Panc1 (cell line): ENCODE results near the gene DNAH6. TPM values are rescaled to one million over a fixed set of nuclear protein-coding genes. Genes with fewer than 3 reads are reported as not detected.

Source experiments
- ATAC-seq: fragments of 200-7000 bp; cut with Tn5 transposase; 2 replicates; pipeline ENCODE4 v1.9.1; 2020; ENCODE audit warnings: mild to moderate bottlenecking, moderate library complexity
- BruUV-seq: library from RNA; stranded (reverse); fragments of 400-500 nt; replicated peaks from 2 replicates; lab custom pipeline; 2021; lab: Mats Ljungman, UMichigan
- CTCF ChIA-PET: fragments of 300-600 bp; sonication (Branson Sonifier 250); formaldehyde crosslinking; loops from one replicate; lab custom pipeline; 2022; ENCODE audit warnings: antibody characterized with exemption; lab: Charles Lee
- POLR2A ChIA-PET: fragments of 300-600 bp; sonication (Branson Sonifier 250); formaldehyde crosslinking; loops from one replicate; lab custom pipeline; 2022; ENCODE audit warnings: antibody characterized with exemption; lab: Charles Lee
- DNase-seq: peaks from one replicate; pipeline ENCODE4 v3.0.0-alpha.2; 2010; ENCODE audit warnings: low read depth, low spot score
- H3K27ac ChIP-seq: 2 replicates; pipeline ENCODE4 v1.5.1; 2011; ENCODE audit warnings: mild to moderate bottlenecking, low read length, inconsistent platforms
- H3K27me3 ChIP-seq: fragments of 200-500 bp; sonication (Bioruptor generic); 2 replicates; pipeline ENCODE4 v1.6.0; 2014; ENCODE audit warnings: low read length, inconsistent platforms; ENCODE audit not compliant: control insufficient read depth, insufficient read depth
- H3K36me3 ChIP-seq: fragments of 200-500 bp; sonication (Bioruptor generic); 2 replicates; pipeline ENCODE4 v1.5.1; 2014; ENCODE audit warnings: inconsistent platforms, mild to moderate bottlenecking, low read length, moderate library complexity; ENCODE audit not compliant: control insufficient read depth, insufficient read depth
- H3K4me1 ChIP-seq: 2 replicates; pipeline ENCODE4 v1.5.1; 2011; ENCODE audit warnings: inconsistent platforms, mild to moderate bottlenecking, low read length, moderate library complexity; ENCODE audit not compliant: control insufficient read depth, insufficient read depth
- H3K4me3 ChIP-seq, 2 experiments: 2 replicates each; pipeline ENCODE4 v1.5.1; 2011 to 2012; ENCODE audit warnings: low read depth in 2 of 2, low read length in 2 of 2, mild to moderate bottlenecking in 2 of 2, inconsistent platforms in 1 of 2, moderate library complexity in 1 of 2
- H3K9me3 ChIP-seq: fragments of 200-500 bp; sonication (Bioruptor generic); 2 replicates; pipeline ENCODE4 v1.5.1; 2014; ENCODE audit warnings: low read depth, mild to moderate bottlenecking, inconsistent platforms, low read length, moderate library complexity; ENCODE audit not compliant: control insufficient read depth, insufficient read depth
- POLR2AphosphoS5 ChIP-seq: IDR thresholded peaks from 2 replicates; pipeline ENCODE4 v1.6.1; 2012; ENCODE audit warnings: mild to moderate bottlenecking, low read depth, low read length, moderate library complexity
- REST ChIP-seq, 2 experiments: IDR thresholded peaks; 2 replicates each; pipeline ENCODE4 v1.6.1; 2011 to 2012; ENCODE audit warnings: low read depth in 2 of 2, control low read depth in 1 of 2, low read length in 1 of 2, mild to moderate bottlenecking in 1 of 2, moderate library complexity in 1 of 2; ENCODE audit not compliant: insufficient read depth in 1 of 2
- SIN3A ChIP-seq: IDR thresholded peaks from 2 replicates; pipeline ENCODE4 v1.6.1; 2012; ENCODE audit warnings: low read depth, mild to moderate bottlenecking, low read length, moderate library complexity, borderline replicate concordance; ENCODE audit not compliant: insufficient read depth
- TCF7L2 ChIP-seq: IDR thresholded peaks from 2 replicates; pipeline ENCODE4 v1.6.1; 2011; ENCODE audit warnings: mild to moderate bottlenecking, low read depth, low read length, inconsistent platforms
- in situ Hi-C: cut with HindIII; loops from 2 replicates; pipeline ENCODE4 v1.10.0; 2016; ENCODE audit warnings: low sequenced_read_pairs, low pct_unique_long_range_greater_than_20kb
- intact Hi-C: fragments of 100-400 bp; cut with micrococcal nuclease; formaldehyde crosslinking; loops from one replicate; pipeline ENCODE4 v1.10.0; 2022; ENCODE audit not compliant: unreplicated experiment
- total RNA-seq: library from RNA; stranded (reverse); gene quantifications from one replicate; pipeline ENCODE4 v1.2.1, GENCODE V29; 2021; ENCODE audit not compliant: unreplicated experiment
- TF ChIP-seq, protein P1 (sequence below): fragments of 450-650 bp; IDR thresholded peaks from 2 replicates; pipeline ENCODE4 v1.5.1; 2017; ENCODE audit warnings: mild to moderate bottlenecking

Gene DNAH6
- total RNA-seq, 1 experiment from 2014 or later: 0.26 TPM

DNA sequence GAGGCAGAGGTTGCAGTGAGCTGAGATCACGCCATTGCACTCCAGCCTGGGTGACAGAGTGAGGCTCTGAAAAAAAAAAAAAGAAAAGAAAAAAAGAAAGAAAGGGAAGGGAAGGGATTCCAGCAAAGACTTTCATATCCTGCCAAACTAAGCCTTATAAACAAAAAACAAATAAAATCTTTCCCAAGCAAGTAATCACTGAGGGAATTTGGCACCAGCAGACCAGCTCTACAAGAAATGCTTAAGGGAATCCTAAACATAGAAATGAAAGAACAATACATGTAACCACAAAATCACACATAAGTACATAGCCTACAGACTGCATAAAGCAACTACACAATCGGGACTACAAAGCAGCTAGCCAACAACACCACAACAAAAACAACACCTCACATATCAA, 285.5 kb downstream of the DNAH6 start:
- ChIA-PET CTCF (no interaction called here), POLR2A (no interaction called here)
- Histone ChIP-seq H3K9me3 (no peaks in the 10 kb centered on the region), H3K27ac (no peak overlapping the region), H3K36me3 (no peaks in the 10 kb centered on the region), H3K4me1 (no peaks in the 10 kb centered on the region), H3K27me3 (no peaks in the 10 kb centered on the region), H3K4me3 (no peak overlapping the region)
- DNase-seq (no peak), ATAC-seq (no peak)
- TF ChIP-seq SIN3A (no peak), TCF7L2 (no peak), REST (IDR thresholded peaks at IDR 0.05; ENCODE audit: insufficient read depth in 1 of 2, low read depth in 2 of 2, low read length in 1 of 2) (no peak), POLR2AphosphoS5 (no peak)
- TF ChIP-seq, protein P1, sequence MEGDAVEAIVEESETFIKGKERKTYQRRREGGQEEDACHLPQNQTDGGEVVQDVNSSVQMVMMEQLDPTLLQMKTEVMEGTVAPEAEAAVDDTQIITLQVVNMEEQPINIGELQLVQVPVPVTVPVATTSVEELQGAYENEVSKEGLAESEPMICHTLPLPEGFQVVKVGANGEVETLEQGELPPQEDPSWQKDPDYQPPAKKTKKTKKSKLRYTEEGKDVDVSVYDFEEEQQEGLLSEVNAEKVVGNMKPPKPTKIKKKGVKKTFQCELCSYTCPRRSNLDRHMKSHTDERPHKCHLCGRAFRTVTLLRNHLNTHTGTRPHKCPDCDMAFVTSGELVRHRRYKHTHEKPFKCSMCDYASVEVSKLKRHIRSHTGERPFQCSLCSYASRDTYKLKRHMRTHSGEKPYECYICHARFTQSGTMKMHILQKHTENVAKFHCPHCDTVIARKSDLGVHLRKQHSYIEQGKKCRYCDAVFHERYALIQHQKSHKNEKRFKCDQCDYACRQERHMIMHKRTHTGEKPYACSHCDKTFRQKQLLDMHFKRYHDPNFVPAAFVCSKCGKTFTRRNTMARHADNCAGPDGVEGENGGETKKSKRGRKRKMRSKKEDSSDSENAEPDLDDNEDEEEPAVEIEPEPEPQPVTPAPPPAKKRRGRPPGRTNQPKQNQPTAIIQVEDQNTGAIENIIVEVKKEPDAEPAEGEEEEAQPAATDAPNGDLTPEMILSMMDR: no peak
- no TSS peak for BruUV-seq
- intact Hi-C loops (no loop called here), in situ Hi-C loops (no loop called here)

DNA sequence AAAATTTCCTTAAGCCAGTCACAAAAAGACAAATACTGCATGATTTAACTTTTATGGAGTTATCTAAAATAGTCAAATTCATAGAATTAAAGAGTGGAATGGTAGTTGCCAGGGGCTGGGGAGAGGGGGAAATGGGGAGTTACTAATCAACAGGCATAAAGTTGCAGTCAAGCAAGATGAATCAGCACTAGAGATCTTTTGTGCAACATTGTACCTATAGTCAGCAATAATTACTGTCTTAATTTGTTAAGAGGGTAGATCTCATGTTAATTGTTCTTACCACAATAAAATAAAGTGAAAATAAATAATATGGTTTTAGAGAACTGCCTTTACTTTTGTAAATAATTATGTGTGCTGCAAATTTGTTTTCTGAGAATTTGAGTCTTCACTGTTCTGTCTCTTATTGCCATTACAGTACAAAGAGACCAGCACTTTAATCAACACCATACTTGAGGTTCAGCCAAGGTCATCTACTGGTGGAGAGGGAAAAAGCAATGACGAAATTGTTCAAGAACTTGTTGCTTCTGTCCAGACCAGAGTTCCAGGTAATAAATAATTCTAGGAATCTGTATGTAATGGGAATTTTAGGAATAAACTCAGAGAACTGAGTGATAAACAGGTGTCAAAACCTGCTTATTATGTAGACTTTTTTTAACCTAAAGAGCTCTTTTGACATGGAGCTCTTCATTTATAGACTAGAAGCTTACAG, 289.1 kb downstream of the DNAH6 start:
- in situ Hi-C loops: no loop called here
- ATAC-seq (no peak), DNase-seq (no peak)
- ChIA-PET CTCF (interaction anchor here (0.6 to 0.7 kb wide), 2 partner anchors 30 to 1564 kb away, joined by 3 read pairs; no protein-coding TSS in a partner anchor), POLR2A (no interaction called here)
- H3K27ac ChIP-seq: no peak overlapping the region
- intact Hi-C loops: no loop called here
- no peaks in the 10 kb centered on the region for H3K9me3 ChIP-seq
- no peaks in the 10 kb centered on the region for H3K4me1 ChIP-seq
- no peaks in the 10 kb centered on the region for H3K27me3 ChIP-seq
- H3K36me3 ChIP-seq: no peaks in the 10 kb centered on the region
- TF ChIP-seq TCF7L2: no peak
- H3K4me3 ChIP-seq: no peak overlapping the region
- no TSS peak for BruUV-seq

- in situ Hi-C loops: no loop called here
- ChIA-PET POLR2A (no interaction called here), CTCF (no interaction called here)
- no peak for TF ChIP-seq SIN3A
- no peak for TF ChIP-seq REST (IDR thresholded peaks at IDR 0.05; ENCODE audit: insufficient read depth in 1 of 2, low read depth in 2 of 2, low read length in 1 of 2)
- TF ChIP-seq, protein P1: no peak
- no peak for TF ChIP-seq POLR2AphosphoS5
- TF ChIP-seq TCF7L2: no peak
- DNase-seq (no peak), ATAC-seq (peak; percentile 51; the same call in 1 of the 2 replicates)
- no peak overlapping the region for H3K4me3 ChIP-seq
- no peaks in the 10 kb centered on the region for H3K27me3 ChIP-seq
- no peaks in the 10 kb centered on the region for H3K9me3 ChIP-seq
- no TSS peak for BruUV-seq
- H3K4me1 ChIP-seq: no peaks in the 10 kb centered on the region
- intact Hi-C loops: no loop called here
- no peaks in the 10 kb centered on the region for H3K36me3 ChIP-seq
- H3K27ac ChIP-seq: no peak overlapping the region
These were observed 290.8 kb downstream of the DNAH6 start for GRCh38 chr2:84807063-84807485.
